HepG2 (cell line): ENCODE measurements around the gene DUS1L. TPM values are rescaled to one million over a fixed set of nuclear protein-coding genes. Genes with fewer than 3 reads are reported as not detected.

ENCODE experiments used
- ATF3 ChIP-seq: sonication (generic); formaldehyde crosslinking; IDR thresholded peaks from 2 replicates; pipeline ENCODE4 v1.4.0; 2020; ENCODE audit warnings: missing genetic modification reagents
- CAMTA2 ChIP-seq: sonication (generic); formaldehyde crosslinking; IDR thresholded peaks from 2 replicates; pipeline ENCODE4 v1.4.0; 2020; ENCODE audit warnings: mild to moderate bottlenecking, missing genetic modification reagents, borderline replicate concordance
- CHD4 ChIP-seq: fragments of 200-600 bp; sonication (generic); IDR thresholded peaks from 2 replicates; pipeline ENCODE4 v1.7.0; 2017; ENCODE audit warnings: mild to moderate bottlenecking, low read length, borderline replicate concordance
- EED ChIP-seq: sonication (generic); formaldehyde crosslinking; IDR thresholded peaks from 2 replicates; pipeline ENCODE4 v1.5.0; 2020; ENCODE audit warnings: mild to moderate bottlenecking, missing genetic modification reagents
- EP300 ChIP-seq, 3 experiments: sonication (generic) in 1 of 3; formaldehyde crosslinking in 1 of 3; IDR thresholded peaks; 2 replicates each; pipeline versions ENCODE4 v1.5.1 to v1.6.1; 2011 to 2020; ENCODE audit warnings: low read depth in 2 of 3, low read length in 2 of 3, borderline replicate concordance in 1 of 3, improper control_type of control experiment in 1 of 3, mild to moderate bottlenecking in 1 of 3, missing genetic modification reagents in 1 of 3, moderate library complexity in 1 of 3
- FOXM1 ChIP-seq: sonication (generic); formaldehyde crosslinking; IDR thresholded peaks from 2 replicates; pipeline ENCODE4 v1.5.0; 2020; ENCODE audit warnings: missing genetic modification reagents
- FOXO4 ChIP-seq: sonication (generic); formaldehyde crosslinking; conservative IDR thresholded peaks from 2 replicates; pipeline ENCODE4 v1.8.1; 2023; ENCODE audit warnings: missing genetic modification reagents
- HBP1 ChIP-seq: IDR thresholded peaks from 2 replicates; pipeline ENCODE4 v1.6.1; 2016; ENCODE audit warnings: low read depth, control low read depth
- KDM4B ChIP-seq: sonication (generic); formaldehyde crosslinking; IDR thresholded peaks from 2 replicates; pipeline ENCODE4 v1.4.0; 2020; ENCODE audit warnings: missing genetic modification reagents
- KDM6A ChIP-seq: IDR thresholded peaks from 2 replicates; pipeline ENCODE4 v1.6.1; 2016; ENCODE audit warnings: low read depth
- MAFF ChIP-seq: IDR thresholded peaks from 2 replicates; pipeline ENCODE4 v1.6.1; 2011; ENCODE audit warnings: low read depth, low read length, improper control_type of control experiment
- MLX ChIP-seq: IDR thresholded peaks from 2 replicates; pipeline ENCODE4 v1.6.1; 2016
- NFE2L2 ChIP-seq: fragments of 150-350 bp; IDR thresholded peaks from 2 replicates; pipeline ENCODE4 v1.6.1; 2014; ENCODE audit warnings: low read length
- RBFOX2 ChIP-seq: fragments of 200-400 bp; formaldehyde crosslinking; IDR thresholded peaks from 2 replicates; pipeline ENCODE4 v1.6.1; 2017; ENCODE audit warnings: low read depth, mild to moderate bottlenecking, low read length
- SMAD9 ChIP-seq: sonication (generic); formaldehyde crosslinking; IDR thresholded peaks from 2 replicates; pipeline ENCODE4 v1.5.1; 2020; ENCODE audit warnings: mild to moderate bottlenecking, missing genetic modification reagents
- SOX6 ChIP-seq, 2 experiments: fragments of 450-650 bp in 1 of 2; sonication (generic) in 1 of 2; formaldehyde crosslinking in 1 of 2; IDR thresholded peaks; 2 replicates each; pipeline versions ENCODE4 v1.4.0 to v1.6.1; 2017 to 2020; ENCODE audit warnings: antibody characterized with exemption in 1 of 2, mild to moderate bottlenecking in 1 of 2, missing genetic modification reagents in 1 of 2
- TAF1 ChIP-seq: sonication (generic); formaldehyde crosslinking; IDR thresholded peaks from 2 replicates; pipeline ENCODE4 v1.4.0; 2020; ENCODE audit warnings: missing genetic modification reagents
- TSC22D2 ChIP-seq: sonication (generic); formaldehyde crosslinking; IDR thresholded peaks from 2 replicates; pipeline ENCODE4 v1.5.1; 2020; ENCODE audit warnings: missing genetic modification reagents, mild to moderate bottlenecking, borderline replicate concordance
- ZBTB8A ChIP-seq: sonication (generic); formaldehyde crosslinking; IDR thresholded peaks from 2 replicates; pipeline ENCODE4 v1.4.0; 2020; ENCODE audit warnings: mild to moderate bottlenecking, low read depth, missing genetic modification reagents, borderline replicate concordance
- ZEB1 ChIP-seq: IDR thresholded peaks from 2 replicates; pipeline ENCODE4 v1.6.1; 2012; ENCODE audit warnings: mild to moderate bottlenecking, low read depth, inconsistent platforms; ENCODE audit not compliant: insufficient replicate concordance
- ZNF224 ChIP-seq: sonication (generic); formaldehyde crosslinking; IDR thresholded peaks from 2 replicates; pipeline ENCODE4 v1.5.0; 2020; ENCODE audit warnings: mild to moderate bottlenecking, missing genetic modification reagents
- ZNF276 ChIP-seq: sonication (generic); formaldehyde crosslinking; IDR thresholded peaks from 2 replicates; pipeline ENCODE4 v1.4.0; 2020; ENCODE audit warnings: mild to moderate bottlenecking, low read depth, missing genetic modification reagents
- ZNF333 ChIP-seq: sonication (generic); formaldehyde crosslinking; IDR thresholded peaks from 2 replicates; pipeline ENCODE4 v1.4.0; 2020; ENCODE audit warnings: mild to moderate bottlenecking, missing genetic modification reagents, borderline replicate concordance
- ZNF577 ChIP-seq: sonication (generic); formaldehyde crosslinking; IDR thresholded peaks from 2 replicates; pipeline ENCODE4 v1.4.0; 2020; ENCODE audit warnings: mild to moderate bottlenecking, low read depth, missing genetic modification reagents, borderline replicate concordance
- ZNF672 ChIP-seq: sonication (generic); formaldehyde crosslinking; IDR thresholded peaks from 2 replicates; pipeline ENCODE4 v1.8.1; 2022; ENCODE audit warnings: missing genetic modification reagents
- ZNF772 ChIP-seq: sonication (generic); formaldehyde crosslinking; IDR thresholded peaks from 2 replicates; pipeline ENCODE4 v1.5.0; 2020; ENCODE audit warnings: mild to moderate bottlenecking, missing genetic modification reagents
- polyA plus RNA-seq, 8 experiments: library from polyadenylated mRNA; depleted of rRNA in 3 of 8; stranded (reverse) in 7 of 8; unstranded in 1 of 8; fragments of >200 nt; fragmentation: Illumina TruSeq in 4 of 8; extraction: Trizol in 4 of 8; gene quantifications; 2 replicates each; pipeline versions ENCODE4 v1.2.1 to v1.2.3, GENCODE V29; 2011 to 2016; ENCODE audit warnings: low read depth in 4 of 8, missing spikeins in 1 of 8, mixed read lengths in 1 of 8; ENCODE audit not compliant: insufficient read depth in 1 of 8
- total RNA-seq, 5 experiments: library from RNA; depleted of rRNA; stranded (reverse); fragments of >200 nt; fragmentation: Illumina TruSeq; extraction: Trizol; gene quantifications; 2 replicates each; pipeline ENCODE4 v1.2.3, GENCODE V29; 2016; ENCODE audit warnings: low read depth in 1 of 5

The DUS1L gene
- total and polyA plus RNA-seq, 2 of the 13 experiments (the other 11 are each of a cell fraction or from before 2014, with no cell fraction given) = 81.0 to 109 TPM

- TF ChIP-seq MAFF (no peak), KDM4B (CRISPR knock-in tag) (no peak), NFE2L2 (no peak), CHD4 (no peak), EED (CRISPR knock-in tag) (no peak), ZNF333 (CRISPR knock-in tag) (no peak), MLX (CRISPR knock-in tag) (no peak), ZEB1 (no peak), ZNF224 (CRISPR knock-in tag) (0 out of 2 replicates have a peak, but pooled peaks have one; percentile 9), FOXO4 (CRISPR knock-in tag) (no peak), HBP1 (CRISPR knock-in tag) (no peak), CAMTA2 (CRISPR knock-in tag) (no peak), SMAD9 (CRISPR knock-in tag) (0 out of 2 replicates have a peak, but pooled peaks have one; percentile 21), FOXM1 (CRISPR knock-in tag) (0 out of 2 replicates have a peak, but pooled peaks have one; percentile 36), ZNF772 (CRISPR knock-in tag) (no peak), ZNF577 (CRISPR knock-in tag) (no peak), ATF3 (CRISPR knock-in tag) (no peak), KDM6A (CRISPR knock-in tag) (no peak), ZNF672 (no peak), ZNF276 (CRISPR knock-in tag) (no peak), TSC22D2 (0 out of 2 replicates have a peak, but pooled peaks have one; percentile 13), RBFOX2 (peak; percentile 85), ZBTB8A (CRISPR knock-in tag) (no peak), SOX6 (IDR thresholded peaks at IDR 0.05) (no peak), SOX6 (CRISPR knock-in tag; IDR thresholded peaks at IDR 0.05) (no peak), EP300 (IDR thresholded peaks at IDR 0.05; ENCODE audit: low read depth in 2 of 2, low read length in 2 of 2) (no peak), EP300 (CRISPR knock-in tag; IDR thresholded peaks at IDR 0.05; ENCODE audit: borderline replicate concordance) (no peak), TAF1 (CRISPR knock-in tag) (no peak)
These were observed 45.0 kb downstream of the DUS1L start (continued) for GRCh38 chr17:82020572-82021106.
